GDM1 (cell line): ENCODE results near the gene FHL3.

Experiments
- DNase-seq: peaks from one replicate; lab custom pipeline; 2025; lab: John Stamatoyannopoulos, UW

Gene FHL3, protein sequence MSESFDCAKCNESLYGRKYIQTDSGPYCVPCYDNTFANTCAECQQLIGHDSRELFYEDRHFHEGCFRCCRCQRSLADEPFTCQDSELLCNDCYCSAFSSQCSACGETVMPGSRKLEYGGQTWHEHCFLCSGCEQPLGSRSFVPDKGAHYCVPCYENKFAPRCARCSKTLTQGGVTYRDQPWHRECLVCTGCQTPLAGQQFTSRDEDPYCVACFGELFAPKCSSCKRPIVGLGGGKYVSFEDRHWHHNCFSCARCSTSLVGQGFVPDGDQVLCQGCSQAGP

DNA sequence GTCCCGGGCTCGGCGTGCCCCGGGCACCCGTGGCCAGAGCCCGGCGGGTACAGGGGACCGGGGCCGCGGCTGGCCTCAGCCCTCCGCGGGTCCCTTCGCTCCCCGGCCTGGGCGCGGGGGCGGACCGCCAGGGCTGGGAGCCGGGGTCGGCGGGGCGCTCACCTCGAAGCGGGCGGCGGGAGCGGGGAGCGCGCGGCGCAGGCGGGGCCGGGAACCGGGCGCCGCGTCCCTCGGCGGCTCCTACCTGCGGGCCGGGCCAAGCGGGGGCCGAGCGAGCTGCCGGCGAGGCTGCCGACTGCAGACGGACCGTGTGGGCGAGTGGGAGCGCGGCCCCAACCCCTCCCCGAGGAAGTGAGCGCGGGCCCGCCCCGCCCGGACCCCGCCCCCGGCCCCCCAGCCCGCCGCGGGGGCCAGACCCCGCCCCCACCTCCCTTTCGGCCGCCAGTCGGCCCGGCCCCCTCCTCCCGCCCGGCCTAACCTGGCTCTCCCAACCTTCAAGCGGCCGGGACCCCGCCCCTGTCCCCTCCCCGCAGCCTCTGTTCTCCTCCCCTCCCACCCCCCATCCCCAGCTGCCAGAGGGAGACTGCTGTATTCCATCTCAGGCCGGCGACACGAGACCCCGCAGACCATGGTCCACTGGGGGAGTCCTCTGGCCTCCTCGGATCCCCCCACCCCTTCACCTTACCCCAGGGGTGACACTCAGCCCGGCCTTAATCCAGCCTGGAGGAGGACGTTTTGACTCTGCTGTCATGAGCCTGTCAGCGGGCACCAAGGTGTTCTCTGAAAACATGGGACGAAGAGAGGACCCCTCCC, at the start of gene FHL3:
Gene FHL3, minus strand, starts transcription at position 320 of the 813 bp plus-strand sequence. CDS start 6,102 bp downstream, outside the sequence.
- DNase-seq: peak; percentile 79

DNA sequence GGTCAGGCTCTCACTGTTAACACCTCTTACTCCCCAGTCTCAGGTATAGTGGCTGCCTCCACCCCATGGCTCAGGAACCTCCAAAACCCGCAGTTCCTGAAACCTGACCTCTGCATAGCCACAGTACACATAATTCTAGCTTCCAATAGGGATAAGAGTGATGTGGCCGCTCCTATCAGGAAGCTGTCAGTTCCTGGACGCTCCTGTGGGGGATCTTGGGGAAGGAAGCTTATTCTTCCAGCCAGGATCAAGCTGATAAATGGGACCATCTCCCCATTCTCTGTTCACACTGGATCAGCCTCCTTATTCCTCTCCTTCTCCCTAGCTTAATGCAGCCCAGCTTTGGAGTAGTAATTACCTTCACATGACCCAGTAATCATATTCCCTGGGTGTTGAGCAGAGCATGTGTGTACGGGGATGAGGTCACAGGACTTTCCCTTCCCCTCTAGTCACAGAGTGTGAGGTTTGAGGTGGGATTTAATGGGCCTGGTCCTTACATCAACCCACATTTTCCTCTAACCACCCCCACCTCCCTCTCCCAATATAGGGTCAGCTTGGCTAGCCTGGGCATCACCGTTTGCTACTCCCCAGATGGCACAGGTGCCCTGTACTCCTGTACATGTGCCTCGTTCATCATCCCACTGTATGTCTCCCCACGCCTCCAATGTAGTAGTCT, 48.2 kb upstream of the FHL3 start:
- no peak for DNase-seq

DNA sequence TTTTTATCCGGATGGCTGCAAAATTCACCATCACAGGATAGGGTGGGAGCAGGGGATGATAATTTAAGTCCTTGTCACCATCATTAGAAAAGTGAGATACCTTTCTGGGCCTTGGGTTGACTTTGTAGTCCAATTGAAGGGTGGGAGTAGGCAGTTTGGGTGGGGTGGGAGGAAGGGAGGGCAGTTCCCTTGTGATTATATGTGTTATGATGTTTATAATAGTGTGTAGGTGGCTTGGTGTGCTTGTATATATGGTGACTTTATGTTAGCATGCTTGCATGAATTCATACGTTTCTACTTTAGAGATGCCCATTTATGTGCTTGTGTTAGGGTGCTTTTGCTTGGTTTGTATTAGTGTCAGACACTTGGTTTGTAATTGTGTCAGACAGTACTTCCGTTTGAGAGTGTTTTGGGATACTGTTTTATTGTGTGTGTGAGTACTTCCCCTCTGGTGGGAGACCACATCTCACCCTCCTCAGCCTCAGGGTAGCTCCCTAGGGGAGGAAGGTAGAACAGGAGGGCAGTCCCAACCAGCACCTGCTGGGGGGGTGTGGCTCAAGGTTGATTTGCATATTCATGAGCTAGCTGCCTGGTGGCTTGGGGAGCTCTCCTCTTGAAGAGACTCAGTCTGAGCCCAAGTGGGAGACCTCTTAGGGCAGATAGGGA, 47.6 kb upstream of the FHL3 start:
- no peak for DNase-seq

DNA sequence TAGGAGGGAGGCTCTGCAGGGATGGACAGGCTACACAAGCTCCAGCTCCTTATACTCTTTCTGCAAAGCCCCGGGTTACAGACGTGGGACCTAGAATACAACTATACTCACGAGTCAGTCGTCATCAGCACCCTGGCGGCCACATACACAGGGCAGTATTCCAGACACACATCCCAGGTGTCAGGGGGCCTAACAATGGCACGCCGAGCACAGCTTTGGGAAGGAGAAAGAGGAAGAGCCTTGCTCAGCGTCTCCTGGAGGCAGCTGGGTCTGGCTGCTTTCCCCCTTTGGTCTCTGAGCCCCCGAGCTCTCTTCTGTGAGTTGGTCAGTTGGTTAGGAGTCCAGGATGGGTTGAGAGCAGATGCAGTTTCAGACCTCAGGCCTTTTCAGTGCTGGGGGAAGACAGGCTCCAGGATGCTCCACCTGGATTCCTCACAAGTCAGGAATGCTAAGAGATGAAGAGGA, 45.8 kb upstream of the FHL3 start:
- DNase-seq: no peak

DNA sequence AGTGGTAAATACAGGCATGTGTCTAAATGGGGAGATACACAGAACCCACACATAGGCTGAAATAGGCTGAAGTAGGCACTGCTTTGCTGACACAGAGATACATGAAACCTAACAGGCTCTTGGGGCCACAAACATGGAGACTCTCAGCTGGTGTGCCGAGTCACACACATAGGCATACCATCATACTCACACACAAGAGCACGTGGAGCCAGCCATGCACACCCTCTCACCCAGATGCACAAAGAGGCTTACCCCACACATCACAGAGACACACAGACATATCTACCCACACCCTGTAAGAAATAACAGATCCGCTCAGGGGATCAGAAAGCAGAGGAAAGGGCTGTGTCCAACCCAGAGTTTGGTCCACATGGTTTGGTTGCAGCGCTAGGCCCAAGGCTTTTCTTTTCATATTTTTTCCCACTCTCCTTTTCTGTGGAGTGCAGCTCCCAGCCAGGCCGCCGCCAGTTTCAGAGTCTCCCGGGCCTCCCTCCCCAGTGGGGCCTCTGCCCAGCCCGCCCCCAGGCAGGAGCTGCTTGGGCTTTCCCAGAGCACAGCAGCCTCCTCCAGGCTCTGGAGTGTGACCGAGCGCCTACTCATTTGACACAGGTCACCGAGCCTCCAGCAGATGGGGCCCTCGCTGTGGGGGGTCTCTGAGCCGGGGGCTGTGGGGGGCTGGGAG, 45.2 kb upstream of the FHL3 start:
- no peak for DNase-seq

DNA sequence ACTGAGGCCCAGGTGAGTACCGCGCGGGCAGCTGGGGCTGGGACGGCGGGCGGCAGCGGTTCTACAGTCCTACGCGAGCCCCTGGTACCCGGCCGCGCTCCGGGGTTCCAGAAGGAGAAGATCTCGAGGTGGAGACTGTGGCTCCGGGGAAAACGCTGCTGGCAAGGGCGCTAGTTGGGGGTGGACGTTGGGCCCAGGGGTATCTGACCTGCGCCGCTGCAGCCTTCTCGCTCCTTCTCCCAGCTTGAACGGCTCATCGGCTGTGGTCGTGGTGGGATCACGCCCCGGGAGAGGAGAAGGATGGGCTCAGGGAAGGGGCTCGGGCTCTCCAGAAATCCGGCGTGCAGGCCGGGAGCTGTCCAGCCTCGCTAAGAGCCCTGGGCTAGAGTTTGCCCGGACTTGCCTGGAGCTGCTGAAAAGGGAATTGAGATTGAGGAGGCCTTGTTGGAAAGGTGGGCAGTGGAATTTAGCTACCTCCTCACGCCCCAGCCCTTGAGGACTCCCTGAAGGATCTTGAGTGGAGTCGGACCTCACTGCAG, 42.4 kb upstream of the FHL3 start:
- DNase-seq: no peak

DNA sequence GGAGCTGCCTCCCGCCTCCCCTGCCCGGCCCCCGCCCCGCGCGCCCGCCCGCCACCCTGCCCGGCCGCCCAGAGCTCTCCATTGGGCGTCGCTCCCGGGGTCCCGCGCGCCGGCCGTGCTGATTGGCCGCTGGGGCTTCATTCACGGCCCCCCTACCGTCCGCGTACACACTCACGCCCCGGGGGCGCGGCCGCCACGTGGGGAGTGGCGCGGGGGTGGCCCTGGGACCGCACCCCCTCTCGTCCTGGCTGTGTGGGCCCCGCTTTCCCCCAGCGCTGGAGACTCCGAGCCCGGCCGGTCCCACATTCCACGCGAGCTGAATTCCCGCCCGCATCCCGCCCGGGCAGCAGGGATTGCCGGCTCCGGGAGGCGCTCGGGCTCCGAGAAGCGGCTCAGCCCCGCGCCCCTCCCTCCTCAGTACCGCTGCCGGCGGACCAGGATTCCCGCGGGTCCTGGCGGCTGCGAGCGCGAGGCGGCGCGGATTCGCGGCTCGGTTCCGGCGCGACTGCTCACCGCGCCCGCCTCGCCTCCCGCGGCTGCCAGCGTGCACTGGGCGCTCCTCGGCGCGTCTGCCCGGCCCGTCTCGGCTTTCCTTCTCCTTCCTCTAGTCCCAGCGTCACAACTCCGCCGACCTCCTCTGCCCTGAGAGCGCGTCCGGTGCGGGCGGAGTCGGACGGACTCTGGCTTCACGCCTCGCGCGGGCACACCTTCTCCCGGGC, 41.7 kb upstream of the FHL3 start:
- DNase-seq: no peak

DNA sequence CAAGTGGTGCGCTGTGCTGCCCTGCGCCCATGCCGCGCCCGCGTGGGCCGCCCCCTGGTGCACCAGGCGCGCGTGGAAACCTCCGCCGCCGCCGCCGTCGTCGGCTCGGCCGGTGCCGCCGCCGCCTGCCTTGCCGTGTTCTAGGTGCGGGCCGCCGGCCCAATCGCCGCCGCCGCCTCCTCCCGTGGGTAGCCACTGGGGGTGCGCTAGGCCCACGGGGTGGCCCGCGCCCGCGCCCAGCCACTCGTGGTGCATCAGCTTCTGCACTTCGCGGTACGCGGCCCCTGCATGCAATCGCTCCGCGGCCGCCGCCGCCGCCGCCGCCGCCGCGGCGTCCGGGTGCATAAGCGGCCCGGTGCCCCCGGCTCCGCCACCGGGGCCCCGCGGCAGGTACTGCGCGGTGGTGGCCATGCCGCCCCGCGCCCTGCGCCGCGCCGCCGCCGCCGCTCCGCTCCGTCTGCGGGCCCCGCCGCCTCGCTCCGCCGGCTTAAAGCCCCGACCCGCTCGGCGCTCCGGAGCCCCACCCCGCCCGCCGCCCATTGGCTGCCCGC, 41.1 kb upstream of the FHL3 start, which contains the start of gene POU3F1:
Gene POU3F1, minus strand, starts transcription at position 461 of the 551 bp plus-strand sequence. Its CDS starts 50 bp downstream, at position 411.
- DNase-seq: no peak

DNA sequence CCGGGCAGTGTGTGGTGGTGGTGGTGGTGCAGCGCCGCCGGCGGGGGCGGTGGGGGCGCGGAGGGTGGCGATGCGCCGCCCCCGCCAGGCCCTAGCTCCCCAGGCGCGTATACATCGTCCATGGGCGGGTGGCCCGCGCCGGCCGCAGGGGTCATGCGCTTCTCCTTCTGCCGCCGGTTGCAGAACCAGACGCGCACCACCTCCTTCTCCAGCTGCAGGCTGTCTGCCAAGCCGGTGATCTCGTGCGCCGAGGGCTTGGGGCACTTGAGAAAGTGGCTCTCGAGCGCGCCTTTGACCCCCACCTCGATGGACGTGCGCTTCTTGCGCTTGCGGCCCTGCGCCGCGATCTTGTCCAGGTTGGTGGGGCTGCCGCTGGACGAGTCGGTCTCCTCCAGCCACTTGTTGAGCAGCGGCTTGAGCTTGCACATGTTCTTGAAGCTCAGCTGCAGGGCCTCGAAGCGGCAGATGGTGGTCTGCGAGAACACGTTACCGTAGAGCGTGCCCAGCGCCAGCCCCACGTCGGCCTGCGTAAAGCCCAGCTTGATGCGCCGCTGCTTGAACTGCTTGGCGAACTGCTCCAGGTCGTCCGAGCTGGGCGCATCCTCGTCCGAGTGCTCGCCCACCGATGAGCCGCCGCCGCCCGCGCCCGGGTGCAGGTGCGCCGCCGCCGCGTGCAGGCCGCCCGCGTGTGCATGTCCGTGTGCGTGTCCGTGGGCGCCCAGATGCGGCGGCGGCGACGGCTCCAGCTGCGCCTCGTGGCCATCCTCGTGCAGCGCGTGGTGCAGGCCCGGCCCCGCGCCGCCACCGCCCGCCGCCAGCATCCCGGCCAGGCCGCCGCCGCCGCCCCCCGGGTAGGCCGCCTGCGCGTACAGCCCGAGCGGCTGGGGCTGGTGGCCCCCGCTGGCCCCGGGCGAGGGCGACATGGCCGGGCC, 40.4 kb upstream of the FHL3 start:
- no peak for DNase-seq

DNA sequence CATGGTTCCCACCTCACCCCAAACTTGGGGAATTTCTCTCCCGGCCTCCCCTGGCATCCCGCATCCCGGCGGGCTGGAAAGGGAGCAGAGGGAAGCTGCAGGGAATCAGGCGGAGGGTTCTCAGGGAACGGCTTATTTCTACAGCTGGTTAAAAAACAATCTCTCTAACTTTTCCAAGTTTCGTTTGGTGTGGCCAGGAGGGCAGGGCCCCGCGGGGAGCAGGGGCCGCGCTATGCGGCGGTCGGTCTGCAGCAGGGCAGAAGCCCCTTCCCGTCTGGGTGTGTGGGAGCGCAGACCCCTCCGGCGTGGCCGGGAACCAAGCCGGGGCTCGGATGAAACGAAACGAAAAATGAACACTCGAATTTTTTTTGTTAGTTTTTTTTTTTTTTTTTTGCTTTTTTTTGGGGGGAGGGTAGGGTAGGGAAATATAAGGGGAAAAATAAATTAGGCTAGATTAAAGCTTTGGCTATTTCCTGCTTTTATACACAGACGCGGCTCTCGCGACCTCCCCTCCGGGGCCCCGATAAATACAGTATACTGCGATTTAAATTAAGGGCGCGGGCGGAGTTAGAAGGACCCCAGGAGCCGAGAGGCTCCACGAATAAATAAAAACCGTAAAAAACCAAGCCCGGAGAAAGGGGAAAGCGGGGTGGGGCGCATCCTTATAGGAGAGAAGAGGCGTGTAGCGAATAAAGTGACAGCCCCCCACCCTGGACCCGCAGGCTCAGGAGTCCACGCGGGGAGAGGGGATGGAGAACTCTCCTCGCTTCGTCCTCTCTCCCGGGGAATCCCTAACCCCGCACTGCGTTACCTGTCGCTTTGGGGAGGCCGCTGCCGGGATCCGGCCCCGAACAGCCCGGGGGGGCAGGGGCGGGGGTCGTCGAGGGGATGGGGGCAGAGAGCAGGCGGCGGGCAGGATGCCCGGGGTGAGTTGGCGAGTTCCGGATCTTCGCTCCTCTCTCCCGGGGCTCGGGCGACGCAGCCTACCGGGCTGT, 39.2 kb upstream of the FHL3 start:
- no peak for DNase-seq

DNA sequence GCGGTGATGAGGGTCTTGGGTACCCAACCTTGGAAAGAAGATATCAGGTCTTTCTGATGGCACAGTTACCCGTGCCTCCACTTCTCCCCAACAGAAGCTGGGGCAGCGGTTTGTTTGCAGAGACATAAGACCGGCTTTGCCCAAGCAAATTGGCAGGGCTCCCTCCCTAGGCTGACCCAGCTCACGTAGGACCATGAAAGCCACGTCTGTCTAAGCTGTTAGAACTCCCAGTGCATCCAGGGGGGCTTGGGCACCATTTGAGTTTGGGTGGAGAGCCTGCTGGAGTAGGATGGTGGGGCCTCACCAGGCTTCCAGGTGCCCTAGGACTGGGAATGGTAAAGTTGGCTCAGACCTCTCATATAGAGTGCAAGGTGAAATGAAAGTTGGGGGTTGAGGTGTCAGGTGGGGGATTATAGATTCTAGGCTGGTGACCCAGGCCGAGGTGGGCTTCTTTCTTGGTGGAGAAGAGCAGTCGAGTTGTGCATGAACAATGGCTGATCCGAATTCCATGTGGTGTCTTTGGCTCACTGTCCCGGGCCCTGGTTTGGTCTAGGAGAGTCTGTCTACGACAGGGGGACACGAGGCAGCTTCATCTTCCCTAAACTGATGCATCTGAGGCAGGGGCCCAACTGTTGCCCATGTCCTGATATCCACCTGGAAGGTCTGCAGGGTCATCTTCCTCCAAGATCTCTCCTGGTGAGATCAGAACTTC, 37.9 kb upstream of the FHL3 start:
- DNase-seq: no peak

DNA sequence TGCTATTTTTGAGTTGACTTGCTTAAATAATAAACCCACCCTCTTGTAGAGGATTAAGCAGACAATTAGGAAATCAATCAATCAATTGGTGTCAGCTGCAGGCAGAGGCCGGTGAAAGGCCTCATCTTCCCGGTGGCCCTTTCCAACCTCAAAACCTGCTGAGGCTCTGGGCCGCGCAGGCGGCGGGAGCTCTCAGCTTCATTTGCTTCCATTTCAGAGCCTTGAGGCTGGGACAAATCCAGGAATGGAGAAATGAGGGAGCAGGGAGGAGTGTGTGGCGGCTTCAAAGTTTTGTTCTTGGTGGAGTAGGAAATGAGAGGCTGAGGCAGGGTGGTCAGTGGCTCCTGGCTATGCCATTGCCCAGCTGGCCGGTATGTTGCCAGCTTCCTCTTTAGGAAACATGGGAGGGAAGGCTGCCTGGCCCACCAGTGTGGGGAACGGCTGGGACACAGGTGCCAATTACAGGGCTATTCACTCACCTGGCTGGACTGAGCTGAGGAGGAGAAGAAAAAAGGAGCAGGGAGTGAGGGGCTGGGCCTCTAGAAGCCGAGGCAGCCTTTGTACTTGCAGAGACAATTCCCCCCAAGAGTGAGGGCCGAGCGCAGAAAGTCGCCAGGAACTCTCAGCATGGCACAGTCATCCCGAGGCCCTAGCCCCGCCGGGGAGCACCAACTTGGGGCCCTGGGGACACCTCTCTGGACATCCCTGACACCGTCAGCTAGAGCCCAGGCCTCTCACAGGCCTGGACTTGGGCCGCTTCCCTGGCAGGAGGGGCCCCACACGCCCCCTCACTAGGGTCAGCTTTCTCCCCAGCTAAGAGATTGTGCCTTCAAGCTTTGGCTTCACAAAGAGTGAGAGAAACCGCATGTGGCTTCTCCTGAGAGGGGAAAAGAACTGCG, 36.9 kb upstream of the FHL3 start:
- no peak for DNase-seq

DNA sequence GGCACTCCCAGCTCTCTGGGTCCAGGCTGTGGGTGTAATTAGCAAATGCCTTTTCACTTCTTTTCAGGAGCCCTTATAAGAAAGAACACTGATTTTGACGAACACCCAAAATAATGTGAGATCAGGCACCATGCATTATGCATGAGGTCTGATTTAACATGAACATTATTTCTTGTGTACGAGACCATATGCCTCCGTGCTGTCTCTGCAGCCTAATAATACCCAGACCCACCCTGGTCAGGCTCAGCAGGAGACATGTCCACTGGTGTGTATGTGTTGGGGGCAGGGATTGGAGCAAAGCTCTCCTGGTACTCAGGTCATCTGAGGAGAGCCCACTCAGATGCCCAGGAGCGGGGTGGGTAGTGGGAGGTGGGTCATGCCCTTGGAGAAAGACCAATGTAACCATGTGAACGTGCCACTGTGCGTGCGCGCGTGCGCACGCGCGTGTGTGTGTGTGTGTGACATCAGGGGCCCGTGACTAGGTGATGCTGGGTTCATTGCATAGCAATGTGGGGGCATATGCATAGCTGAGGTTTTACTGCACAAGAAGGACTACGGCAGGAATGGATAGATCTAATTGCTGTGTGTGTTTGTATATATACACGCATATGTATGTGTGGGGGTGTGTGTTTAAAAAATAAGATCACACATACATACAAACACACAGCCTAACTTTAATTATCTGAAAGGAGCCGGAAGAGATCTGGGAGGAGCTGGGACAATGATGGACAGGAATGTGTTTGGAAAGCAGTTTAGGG, 34.2 kb upstream of the FHL3 start:
- no peak for DNase-seq

DNA sequence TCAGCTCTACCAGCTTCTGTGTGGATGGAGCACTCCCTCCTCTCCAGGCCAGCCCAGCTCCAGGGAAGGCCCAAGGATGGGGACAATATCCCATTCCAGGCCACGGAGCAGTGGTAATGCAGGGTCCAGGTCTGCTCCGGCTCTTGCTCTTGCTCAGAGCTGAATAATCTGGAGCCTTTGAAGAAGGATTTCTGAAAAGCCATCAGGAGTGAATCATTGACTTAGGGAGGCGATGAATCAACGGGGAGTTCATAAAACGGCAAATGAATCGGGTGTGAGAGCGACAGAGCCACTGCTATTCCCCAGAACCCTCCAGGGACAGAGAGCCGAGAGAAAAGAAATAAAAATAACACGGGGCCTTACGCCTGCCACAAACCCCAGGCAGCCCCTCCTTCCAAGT, 33.5 kb upstream of the FHL3 start:
- DNase-seq: no peak

DNA sequence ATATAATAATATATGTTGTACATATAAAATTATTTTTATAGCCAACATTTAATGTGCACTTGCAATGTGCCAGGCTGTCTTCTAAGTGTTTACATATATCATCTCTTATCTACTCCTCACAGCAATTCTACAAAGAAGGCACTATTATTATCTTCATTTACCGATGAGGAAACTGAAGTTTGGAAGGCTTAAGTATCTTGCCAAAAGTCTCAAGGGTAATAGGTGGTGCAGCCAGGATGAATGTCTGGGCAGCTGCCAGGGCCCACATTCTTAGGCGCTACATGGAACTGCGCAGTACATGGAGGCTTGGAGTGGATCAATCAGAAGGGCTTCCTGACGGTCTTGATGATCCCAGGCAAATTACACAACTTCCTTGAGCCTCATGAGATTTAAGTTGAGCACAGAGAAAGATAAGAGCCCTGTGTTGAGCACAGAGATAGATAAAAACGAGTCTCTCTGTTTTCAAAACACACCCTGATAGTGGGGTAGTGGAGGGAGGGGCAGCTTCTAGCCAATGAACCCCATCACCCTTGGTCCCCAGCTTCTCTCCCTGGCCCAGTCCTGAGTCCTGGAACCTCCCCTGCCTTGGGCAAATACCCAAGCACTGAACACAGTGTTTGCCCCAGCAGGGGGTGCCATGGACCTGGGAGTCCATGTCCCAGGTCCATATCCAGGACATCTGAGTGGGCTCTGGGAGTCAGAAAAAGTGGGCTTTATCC, 32.1 kb upstream of the FHL3 start:
- no peak for DNase-seq
